Parathyroid adenoma (tissue), 2 donors: ENCODE measurements around the gene STX8.

Source experiments
- H2AFZ ChIP-seq: fragments of 300-600 bp; sonication (generic); one replicate; pipeline ENCODE4 v1.7.0; 2017; ENCODE audit warnings: antibody characterized with exemption, mild to moderate bottlenecking
- H3K27ac ChIP-seq: fragments of 300-600 bp; sonication (generic); one replicate; pipeline ENCODE4 v1.7.0; 2017
- H3K27me3 ChIP-seq: fragments of 300-600 bp; sonication (generic); one replicate; pipeline ENCODE4 v1.7.0; 2017; ENCODE audit warnings: low read length; ENCODE audit not compliant: control insufficient read depth, insufficient read depth
- H3K36me3 ChIP-seq: fragments of 300-600 bp; sonication (generic); one replicate; pipeline ENCODE4 v1.7.0; 2017; ENCODE audit warnings: low read length; ENCODE audit not compliant: control insufficient read depth, insufficient read depth
- H3K4me1 ChIP-seq: fragments of 300-600 bp; sonication (generic); one replicate; pipeline ENCODE4 v1.7.0; 2017; ENCODE audit warnings: control low read depth
- H3K4me2 ChIP-seq: fragments of 300-600 bp; sonication (generic); one replicate; pipeline ENCODE4 v1.7.0; 2017; ENCODE audit warnings: low read length
- H3K4me3 ChIP-seq: fragments of 300-600 bp; sonication (generic); one replicate; pipeline ENCODE4 v1.7.0; 2017; ENCODE audit warnings: low read depth, low read length
- H3K79me2 ChIP-seq: fragments of 300-600 bp; sonication (generic); one replicate; pipeline ENCODE4 v1.7.0; 2017; ENCODE audit warnings: control low read depth
- H3K9ac ChIP-seq: fragments of 300-600 bp; sonication (generic); one replicate; pipeline ENCODE4 v1.7.0; 2017; ENCODE audit warnings: mild to moderate bottlenecking
- H3K9me3 ChIP-seq: fragments of 300-600 bp; sonication (generic); one replicate; pipeline ENCODE4 v1.7.0; 2017; ENCODE audit warnings: low read length; ENCODE audit not compliant: control insufficient read depth
- TF ChIP-seq, protein P1 (sequence below): fragments of 300-600 bp; sonication (generic); IDR thresholded peaks from one replicate; pipeline ENCODE4 v1.7.0; 2017; ENCODE audit warnings: antibody characterized with exemption, mild to moderate bottlenecking
- donor health status: primary hyperparathyroidism.

Gene STX8

DNA sequence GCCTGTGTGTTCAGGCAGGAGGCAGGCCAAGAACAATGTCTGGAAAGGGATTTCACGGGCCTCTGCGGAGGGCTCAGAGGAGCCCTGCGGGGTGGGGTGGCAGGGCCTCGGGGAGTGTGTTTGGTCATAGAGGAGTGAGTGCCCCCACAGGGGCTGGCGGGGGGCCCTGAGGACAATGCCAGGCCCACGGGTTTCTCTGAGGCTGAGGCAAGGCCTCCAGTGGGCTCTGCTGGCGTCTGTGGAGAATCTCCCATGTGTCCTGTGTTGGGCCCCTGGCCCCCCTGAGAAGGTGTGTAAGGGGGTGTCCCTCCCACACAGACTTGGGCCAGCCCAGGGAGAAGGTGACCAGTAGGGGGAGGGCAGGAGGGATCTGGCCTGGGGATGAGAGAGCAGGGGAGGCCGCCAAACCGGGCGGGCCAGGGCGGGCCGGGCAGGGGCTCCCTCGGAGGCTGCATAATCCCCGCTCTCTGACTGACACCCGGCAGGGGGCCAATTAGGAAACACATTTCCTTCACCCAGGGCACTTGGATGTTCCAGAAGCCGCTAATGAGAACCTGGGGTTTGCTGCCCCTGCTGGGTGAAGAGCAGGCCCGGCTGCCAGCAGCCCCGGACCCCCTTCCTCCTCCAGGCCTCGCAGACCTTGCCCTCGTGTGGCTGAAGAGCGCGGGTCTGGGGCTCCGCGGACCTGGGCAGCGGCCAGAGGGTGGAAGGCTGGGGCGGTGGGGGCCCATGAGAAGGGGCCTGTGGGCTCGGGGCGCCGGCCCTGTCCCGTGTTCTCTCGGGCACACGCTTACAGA, 350.1 kb downstream of the STX8 start:
- Histone ChIP-seq H3K27ac (no peak overlapping the region), H2AFZ (no peak overlapping the region), H3K9ac (no peak overlapping the region), H3K27me3 (no peaks in the 10 kb centered on the region), H3K79me2 (no peaks in the 10 kb centered on the region), H3K9me3 (no peaks in the 10 kb centered on the region), H3K36me3 (no peaks in the 10 kb centered on the region), H3K4me1 (no peaks in the 10 kb centered on the region), H3K4me2 (no peak overlapping the region), H3K4me3 (no peak overlapping the region)
- TF ChIP-seq, protein P1, sequence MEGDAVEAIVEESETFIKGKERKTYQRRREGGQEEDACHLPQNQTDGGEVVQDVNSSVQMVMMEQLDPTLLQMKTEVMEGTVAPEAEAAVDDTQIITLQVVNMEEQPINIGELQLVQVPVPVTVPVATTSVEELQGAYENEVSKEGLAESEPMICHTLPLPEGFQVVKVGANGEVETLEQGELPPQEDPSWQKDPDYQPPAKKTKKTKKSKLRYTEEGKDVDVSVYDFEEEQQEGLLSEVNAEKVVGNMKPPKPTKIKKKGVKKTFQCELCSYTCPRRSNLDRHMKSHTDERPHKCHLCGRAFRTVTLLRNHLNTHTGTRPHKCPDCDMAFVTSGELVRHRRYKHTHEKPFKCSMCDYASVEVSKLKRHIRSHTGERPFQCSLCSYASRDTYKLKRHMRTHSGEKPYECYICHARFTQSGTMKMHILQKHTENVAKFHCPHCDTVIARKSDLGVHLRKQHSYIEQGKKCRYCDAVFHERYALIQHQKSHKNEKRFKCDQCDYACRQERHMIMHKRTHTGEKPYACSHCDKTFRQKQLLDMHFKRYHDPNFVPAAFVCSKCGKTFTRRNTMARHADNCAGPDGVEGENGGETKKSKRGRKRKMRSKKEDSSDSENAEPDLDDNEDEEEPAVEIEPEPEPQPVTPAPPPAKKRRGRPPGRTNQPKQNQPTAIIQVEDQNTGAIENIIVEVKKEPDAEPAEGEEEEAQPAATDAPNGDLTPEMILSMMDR: no peak

DNA sequence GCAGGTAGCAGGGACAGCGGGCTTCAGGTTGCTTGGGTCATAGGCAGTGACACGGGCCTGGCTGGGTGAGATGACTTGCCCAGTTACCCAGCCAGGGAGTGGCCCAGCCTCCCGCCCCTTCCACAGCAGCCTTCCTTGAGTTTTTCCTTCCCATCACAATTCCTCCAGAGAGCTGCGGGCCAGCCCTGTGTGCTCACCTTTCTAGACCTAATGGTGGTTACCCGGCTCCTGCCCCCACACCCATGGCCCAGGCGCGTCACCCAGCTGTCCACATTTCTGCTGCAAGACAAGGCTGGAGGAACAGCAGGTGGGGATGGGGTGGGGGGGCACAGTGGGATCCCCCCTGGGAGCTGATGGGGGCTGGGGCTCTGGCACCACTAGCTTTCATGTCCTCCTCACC, 351.1 kb downstream of the STX8 start:
- no peak overlapping the region for H3K4me3 ChIP-seq
- TF ChIP-seq, protein P1: no peak
- no peaks in the 10 kb centered on the region for H3K36me3 ChIP-seq
- H3K9ac ChIP-seq: no peak overlapping the region
- no peak overlapping the region for H3K4me2 ChIP-seq
- no peak overlapping the region for H3K27ac ChIP-seq
- H3K79me2 ChIP-seq: no peaks in the 10 kb centered on the region
- no peak overlapping the region for H2AFZ ChIP-seq
- no peaks in the 10 kb centered on the region for H3K4me1 ChIP-seq
- H3K9me3 ChIP-seq: no peaks in the 10 kb centered on the region
- no peaks in the 10 kb centered on the region for H3K27me3 ChIP-seq

DNA sequence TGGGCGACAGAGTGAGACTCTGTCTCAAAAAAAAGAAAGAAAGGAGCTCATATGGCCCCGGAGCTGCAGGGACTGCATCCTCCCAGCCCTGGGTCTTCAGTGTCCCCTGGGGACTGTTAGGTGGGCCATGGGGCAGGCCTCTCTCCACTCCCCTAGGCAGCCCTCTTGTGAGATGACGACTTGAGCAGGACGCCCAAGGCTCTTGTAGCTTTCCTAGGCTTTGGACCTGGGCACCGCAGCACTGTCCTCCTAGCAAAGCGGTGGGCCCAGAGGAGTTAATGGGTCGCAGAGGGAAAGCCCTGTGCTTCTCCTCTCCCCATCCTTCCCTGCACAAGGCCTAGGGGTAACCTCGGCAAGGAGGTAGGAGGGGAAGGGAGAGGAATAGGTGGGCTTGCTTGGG, 352.1 kb downstream of the STX8 start:
- Histone ChIP-seq H3K4me2 (no peak overlapping the region), H3K9me3 (no peaks in the 10 kb centered on the region), H3K27ac (no peak overlapping the region), H3K4me3 (no peak overlapping the region), H3K36me3 (no peaks in the 10 kb centered on the region), H3K9ac (no peak overlapping the region), H2AFZ (no peak overlapping the region), H3K4me1 (no peaks in the 10 kb centered on the region), H3K27me3 (no peaks in the 10 kb centered on the region), H3K79me2 (no peaks in the 10 kb centered on the region)
- TF ChIP-seq, protein P1: no peak

DNA sequence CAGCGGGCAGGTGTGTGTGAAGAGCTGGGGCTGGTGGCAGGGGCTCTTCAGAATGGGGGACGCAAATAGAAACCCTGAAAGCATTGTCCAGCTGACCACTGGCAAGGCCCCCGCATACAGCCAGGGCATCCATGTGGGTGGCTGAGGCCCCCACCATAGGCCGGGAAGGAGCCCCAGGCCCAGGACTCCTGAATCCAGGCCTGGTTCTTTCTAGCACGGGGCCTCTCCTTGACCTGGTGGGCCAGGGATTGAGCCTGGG, 353.8 kb downstream of the STX8 start:
- H3K36me3 ChIP-seq: no peaks in the 10 kb centered on the region
- H3K9me3 ChIP-seq: no peaks in the 10 kb centered on the region
- H3K79me2 ChIP-seq: no peaks in the 10 kb centered on the region
- no peak overlapping the region for H3K27ac ChIP-seq
- H3K9ac ChIP-seq: no peak overlapping the region
- TF ChIP-seq, protein P1: no peak
- H3K4me1 ChIP-seq: no peaks in the 10 kb centered on the region
- no peaks in the 10 kb centered on the region for H3K27me3 ChIP-seq
- H2AFZ ChIP-seq: no peak overlapping the region
- no peak overlapping the region for H3K4me2 ChIP-seq
- H3K4me3 ChIP-seq: no peak overlapping the region
